Upper lobe of left lung (tissue), 4 donors: ENCODE measurements around the gene DNAJC21.

Source experiments
- POLR2AphosphoS5 ChIP-seq, 2 donors: sonication (generic); formaldehyde crosslinking; IDR thresholded peaks; one replicate each; pipeline ENCODE4 v1.5.1; 2017; ENCODE audit warnings: antibody characterized with exemption in 2 of 2
- TF ChIP-seq, protein P1 (sequence below), 6 experiments: fragments of 450-650 bp in 4 of 6; fragments of 200-600 bp in 2 of 6; sonication (generic) in 2 of 6; IDR thresholded peaks; one replicate each; pipeline ENCODE4 v1.5.1; 2016 to 2019; ENCODE audit warnings: antibody characterized with exemption in 6 of 6

DNA sequence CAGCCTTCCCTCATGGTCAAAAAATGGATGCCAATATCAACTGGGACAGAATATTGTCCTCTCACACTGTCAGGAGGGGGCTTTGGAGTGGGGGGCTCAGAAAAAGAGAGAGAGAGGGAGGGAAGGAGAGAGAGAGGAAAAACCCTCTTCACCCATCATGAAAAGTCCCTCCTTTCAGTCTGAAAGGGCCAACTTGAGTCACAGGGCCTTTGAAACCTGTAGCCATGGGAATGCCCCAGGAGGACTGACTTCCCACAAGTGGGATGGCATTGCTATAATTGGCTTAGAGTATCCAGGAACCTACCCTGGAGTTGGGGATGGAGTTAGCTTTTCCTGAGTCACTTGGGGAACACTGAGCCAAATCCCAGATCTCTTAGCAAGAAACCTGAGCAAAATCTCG, 41.2 kb downstream of the DNAJC21 start:
- TF ChIP-seq, protein P1, sequence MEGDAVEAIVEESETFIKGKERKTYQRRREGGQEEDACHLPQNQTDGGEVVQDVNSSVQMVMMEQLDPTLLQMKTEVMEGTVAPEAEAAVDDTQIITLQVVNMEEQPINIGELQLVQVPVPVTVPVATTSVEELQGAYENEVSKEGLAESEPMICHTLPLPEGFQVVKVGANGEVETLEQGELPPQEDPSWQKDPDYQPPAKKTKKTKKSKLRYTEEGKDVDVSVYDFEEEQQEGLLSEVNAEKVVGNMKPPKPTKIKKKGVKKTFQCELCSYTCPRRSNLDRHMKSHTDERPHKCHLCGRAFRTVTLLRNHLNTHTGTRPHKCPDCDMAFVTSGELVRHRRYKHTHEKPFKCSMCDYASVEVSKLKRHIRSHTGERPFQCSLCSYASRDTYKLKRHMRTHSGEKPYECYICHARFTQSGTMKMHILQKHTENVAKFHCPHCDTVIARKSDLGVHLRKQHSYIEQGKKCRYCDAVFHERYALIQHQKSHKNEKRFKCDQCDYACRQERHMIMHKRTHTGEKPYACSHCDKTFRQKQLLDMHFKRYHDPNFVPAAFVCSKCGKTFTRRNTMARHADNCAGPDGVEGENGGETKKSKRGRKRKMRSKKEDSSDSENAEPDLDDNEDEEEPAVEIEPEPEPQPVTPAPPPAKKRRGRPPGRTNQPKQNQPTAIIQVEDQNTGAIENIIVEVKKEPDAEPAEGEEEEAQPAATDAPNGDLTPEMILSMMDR (IDR thresholded peaks at IDR 0.05): no peak
- no peak for TF ChIP-seq POLR2AphosphoS5 (IDR thresholded peaks at IDR 0.05)
